ENCODE measurements around the gene UNK. TPM values are rescaled to one million over a fixed set of nuclear protein-coding genes. Genes with fewer than 3 reads are reported as not detected.

UNK gene
- total and polyA plus RNA-seq, 9 of the 15 experiments (the other 6 are each of a cell fraction or from before 2014, with no cell fraction given), result 12.8 to 38.6 (median 24.8) TPM

DNA sequence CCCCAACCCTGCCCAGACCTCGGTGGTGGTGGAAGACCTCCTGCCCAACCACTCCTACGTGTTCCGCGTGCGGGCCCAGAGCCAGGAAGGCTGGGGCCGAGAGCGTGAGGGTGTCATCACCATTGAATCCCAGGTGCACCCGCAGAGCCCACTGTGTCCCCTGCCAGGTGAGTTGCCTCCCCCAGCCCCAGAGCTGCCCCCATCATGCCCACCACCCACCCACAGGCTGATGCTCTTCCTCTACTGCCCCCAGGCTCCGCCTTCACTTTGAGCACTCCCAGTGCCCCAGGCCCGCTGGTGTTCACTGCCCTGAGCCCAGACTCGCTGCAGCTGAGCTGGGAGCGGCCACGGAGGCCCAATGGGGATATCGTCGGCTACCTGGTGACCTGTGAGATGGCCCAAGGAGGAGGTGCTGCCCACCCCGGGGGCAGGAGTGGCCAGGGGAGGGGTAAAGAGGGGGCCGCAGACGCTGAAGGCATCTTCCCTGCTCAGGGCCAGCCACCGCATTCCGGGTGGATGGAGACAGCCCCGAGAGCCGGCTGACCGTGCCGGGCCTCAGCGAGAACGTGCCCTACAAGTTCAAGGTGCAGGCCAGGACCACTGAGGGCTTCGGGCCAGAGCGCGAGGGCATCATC is 28.0 kb upstream of the UNK start:
- WGBS (ENCODE audit: insufficient coverage, low coverage, missing lambda C conversion rate), result 78% methylated on average over 18 of the region's 29 CpGs
- ATAC-seq, result no peak

GRCh38 chr17:75757086-75757681 is 27.4 kb upstream of the UNK start:
- Histone ChIP-seq H3K27me3 (ENCODE audit: control insufficient read depth in 2 of 2, insufficient read depth in 2 of 2, low read length in 2 of 2) (no peaks in the 10 kb centered on the region), H3K36me3 (ENCODE audit: control insufficient read depth, insufficient read depth, low read length) (no peaks in the 10 kb centered on the region), H3K9me1 (ENCODE audit: control insufficient read depth, insufficient read depth, low read length) (no peaks in the 10 kb centered on the region), H3K9me3 (replicated peaks; ENCODE audit: control insufficient read depth, insufficient read depth, low read depth, low read length) (no peaks in the 10 kb centered on the region), H3K79me2 (ENCODE audit: control insufficient read depth, insufficient read depth, low read length) (no peaks in the 10 kb centered on the region), H3K4me3 (no peak overlapping the region), H3K27ac (ENCODE audit: extremely low read depth, low read depth, low read length) (no peak overlapping the region), H3K9ac (ENCODE audit: insufficient read depth in 1 of 2, low read depth in 2 of 2, low read length in 2 of 2) (peak overlapping the region in 1 of 2 experiments; percentile 13; a peak in 1 of 4 replicates), H3K4me1 (replicated peaks in 1 of 2; ENCODE audit: control insufficient read depth in 2 of 2, insufficient read depth in 2 of 2, low read length in 2 of 2) (peaks cover 13 to 62% of the 10 kb centered on the region in 2 experiments), H3K4me2 (ENCODE audit: insufficient read depth, low read length) (no peak overlapping the region), H4K20me1 (replicated peaks; ENCODE audit: control insufficient read depth, insufficient read depth, low read length) (no peaks in the 10 kb centered on the region; the same call in 1 of the 2 replicates), H2AFZ (ENCODE audit: low read depth, low read length) (no peak overlapping the region)
- no TSS peak for BruUV-seq (replicated peaks)
- intact Hi-C loops (cut with micrococcal nuclease), result loop anchor here (10.0 kb wide), 1 partner anchor 248 kb away; the partner anchor contains the start of gene CDK3
- POLR2A ChIA-PET, result interaction anchor here (0.6 to 14.7 kb wide), 2 partner anchors 18 to 87 kb away, joined by 3 to 464 read pairs; a partner anchor contains a TSS
- no peak for DNase-seq (ENCODE audit: extremely low read depth in 1 of 4, low spot score in 3 of 4)
- FAIRE-seq, result no peak
- in situ Hi-C loops (cut with MboI), result no loop called here
- TF ChIP-seq POLR2G (IDR thresholded peaks at IDR 0.05; ENCODE audit: low read depth, low read length) (peak; percentile 27), TEAD1 (CRISPR knock-in tag; IDR thresholded peaks at IDR 0.05) (no peak)
- ATAC-seq, result no peak
- 82% methylated on average over 11 of the region's 21 CpGs for WGBS (ENCODE audit: insufficient coverage, low coverage, missing lambda C conversion rate)
- CTCF ChIA-PET (ENCODE audit: low intra/inter-chr PET ratio), result no interaction called here

More for the DNA sequence above, 28.0 kb upstream of the UNK start:
- Histone ChIP-seq H4K20me1 (replicated peaks; ENCODE audit: control insufficient read depth, insufficient read depth, low read length) (no peaks in the 10 kb centered on the region; the same call in 1 of the 2 replicates), H3K4me2 (ENCODE audit: insufficient read depth, low read length) (no peak overlapping the region), H3K36me3 (ENCODE audit: control insufficient read depth, insufficient read depth, low read length) (no peaks in the 10 kb centered on the region), H3K27me3 (ENCODE audit: control insufficient read depth in 2 of 2, insufficient read depth in 2 of 2, low read length in 2 of 2) (no peaks in the 10 kb centered on the region), H3K27ac (ENCODE audit: extremely low read depth, low read depth, low read length) (no peak overlapping the region), H2AFZ (ENCODE audit: low read depth, low read length) (no peak overlapping the region), H3K9me3 (replicated peaks; ENCODE audit: control insufficient read depth, insufficient read depth, low read depth, low read length) (no peaks in the 10 kb centered on the region), H3K9ac (ENCODE audit: insufficient read depth in 1 of 2, low read depth in 2 of 2, low read length in 2 of 2) (0 out of 4 replicates have a peak overlapping the region, but pooled peaks of 1 of the 2 experiments have one; percentile 20), H3K79me2 (ENCODE audit: control insufficient read depth, insufficient read depth, low read length) (no peaks in the 10 kb centered on the region), H3K4me3 (no peak overlapping the region), H3K4me1 (replicated peaks in 1 of 2; ENCODE audit: control insufficient read depth in 2 of 2, insufficient read depth in 2 of 2, low read length in 2 of 2) (peaks cover 13 to 67% of the 10 kb centered on the region in 2 experiments), H3K9me1 (ENCODE audit: control insufficient read depth, insufficient read depth, low read length) (no peaks in the 10 kb centered on the region)
- ChIA-PET POLR2A (interaction anchor here (14.7 kb wide), 1 partner anchor 18 kb away, joined by 464 read pairs; a partner anchor contains a TSS), CTCF (ENCODE audit: low intra/inter-chr PET ratio) (no interaction called here)
- intact Hi-C loops (cut with micrococcal nuclease) (loop anchor here (10.0 kb wide), 1 partner anchor 248 kb away; the partner anchor contains the start of gene CDK3), in situ Hi-C loops (cut with MboI) (no loop called here)
- no TSS peak for BruUV-seq (replicated peaks)
- FAIRE-seq (no peak), DNase-seq (ENCODE audit: extremely low read depth in 1 of 4, low spot score in 3 of 4) (no peak)
- no peak for TF ChIP-seq HLTF (IDR thresholded peaks at IDR 0.05)
- TF ChIP-seq ZNF79 (CRISPR knock-in tag; IDR thresholded peaks at IDR 0.05; ENCODE audit: low read depth), result no peak
- TF ChIP-seq POLR2G (IDR thresholded peaks at IDR 0.05; ENCODE audit: low read depth, low read length), result peak; percentile 19; the same call in 1 of the 2 replicates
